ENCODE results near the gene DHODH. TPM values are rescaled to one million over a fixed set of nuclear protein-coding genes. Genes with fewer than 3 reads are reported as not detected.
"Not testable (repeated sequence)": the region's sequence is repeated elsewhere in the genome, so short reads cannot be mapped to it uniquely, and the experiment has no call there.

The DHODH gene
- total and polyA plus RNA-seq, 7 experiments from 2014 or later = 4.9 to 15.6 (median 13.5) TPM

DNA sequence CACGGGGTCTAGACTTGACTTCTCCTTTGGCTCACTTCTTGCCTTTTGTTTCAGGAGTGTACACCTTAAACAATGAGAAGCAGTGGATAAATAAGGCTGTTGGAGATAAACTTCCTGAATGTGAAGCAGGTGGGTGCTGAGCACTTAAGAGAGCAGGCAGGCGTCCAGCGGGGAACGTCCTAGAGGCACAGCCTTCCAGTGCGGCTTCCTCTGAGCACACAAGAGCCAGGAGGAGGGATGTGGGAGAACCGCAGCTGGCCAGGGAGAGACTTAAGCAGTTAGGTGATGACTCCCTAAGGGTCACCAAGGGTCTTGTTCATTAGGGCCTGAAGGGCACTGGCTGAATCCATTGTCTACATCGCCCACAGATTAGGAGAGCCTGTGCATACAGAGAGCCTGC lies 50.5 kb downstream of the DHODH start:
- POLR2A ChIA-PET; H3K27ac Mint-ChIP-seq; H3K27me3 Mint-ChIP-seq; H3K4me1 Mint-ChIP-seq; CTCF ChIA-PET; H3K4me3 ChIP-seq (ENCODE audit: low read length); H3K36me3 ChIP-seq (ENCODE audit: control insufficient read depth in 2 of 3, insufficient read depth in 3 of 3, low read length in 3 of 3); H3K4me3 Mint-ChIP-seq; H3K9me3 ChIP-seq (ENCODE audit: control insufficient read depth in 2 of 3, low read length in 3 of 3); ATAC-seq; H3K27me3 ChIP-seq (ENCODE audit: control insufficient read depth in 2 of 2, insufficient read depth in 2 of 2, low read length in 2 of 2); H3K27ac ChIP-seq (ENCODE audit: low read depth, low read length); DNase-seq; H3K4me1 ChIP-seq (ENCODE audit: control insufficient read depth in 2 of 2, insufficient read depth in 2 of 2, low read length in 2 of 2); H3K9me3 Mint-ChIP-seq; intact Hi-C loops (cut with micrococcal nuclease): not testable (repeated sequence)
- H3K36me3 Mint-ChIP-seq = peaks cover 0 to 26% (median 0%) of the 10 kb centered on the region in 5 donors

DNA sequence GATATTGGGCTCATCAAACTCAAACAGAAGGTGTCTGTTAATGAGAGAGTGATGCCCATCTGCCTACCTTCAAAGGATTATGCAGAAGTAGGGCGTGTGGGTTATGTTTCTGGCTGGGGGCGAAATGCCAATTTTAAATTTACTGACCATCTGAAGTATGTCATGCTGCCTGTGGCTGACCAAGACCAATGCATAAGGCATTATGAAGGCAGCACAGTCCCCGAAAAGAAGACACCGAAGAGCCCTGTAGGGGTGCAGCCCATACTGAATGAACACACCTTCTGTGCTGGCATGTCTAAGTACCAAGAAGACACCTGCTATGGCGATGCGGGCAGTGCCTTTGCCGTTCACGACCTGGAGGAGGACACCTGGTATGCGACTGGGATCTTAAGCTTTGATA lies 51.9 kb downstream of the DHODH start:
- ChIA-PET POLR2A (no interaction called here), CTCF (no interaction called here)
- Histone ChIP-seq H3K9me3 (ENCODE audit: control insufficient read depth in 2 of 3, low read length in 3 of 3) (no peaks in the 10 kb centered on the region), H3K4me3 (ENCODE audit: low read length) (no peak overlapping the region), H3K27me3 (ENCODE audit: control insufficient read depth in 2 of 2, insufficient read depth in 2 of 2, low read length in 2 of 2) (no peaks in the 10 kb centered on the region), H3K4me1 (ENCODE audit: control insufficient read depth in 2 of 2, insufficient read depth in 2 of 2, low read length in 2 of 2) (no peaks in the 10 kb centered on the region), H3K27ac (ENCODE audit: low read depth, low read length) (no peak overlapping the region), H3K36me3 (ENCODE audit: control insufficient read depth in 2 of 3, insufficient read depth in 3 of 3, low read length in 3 of 3) (no peaks in the 10 kb centered on the region)
- no peaks in the 10 kb centered on the region for H3K27me3 Mint-ChIP-seq
- no peaks in the 10 kb centered on the region for H3K9me3 Mint-ChIP-seq
- no peak overlapping the region for H3K27ac Mint-ChIP-seq
- no peaks in the 10 kb centered on the region for H3K4me1 Mint-ChIP-seq
- peaks cover 0 to 33% (median 0%) of the 10 kb centered on the region in 5 donors for H3K36me3 Mint-ChIP-seq
- intact Hi-C loops (cut with micrococcal nuclease) = no loop called here
- ATAC-seq = no peak
- no peak overlapping the region for H3K4me3 Mint-ChIP-seq
- no peak for DNase-seq

DNA sequence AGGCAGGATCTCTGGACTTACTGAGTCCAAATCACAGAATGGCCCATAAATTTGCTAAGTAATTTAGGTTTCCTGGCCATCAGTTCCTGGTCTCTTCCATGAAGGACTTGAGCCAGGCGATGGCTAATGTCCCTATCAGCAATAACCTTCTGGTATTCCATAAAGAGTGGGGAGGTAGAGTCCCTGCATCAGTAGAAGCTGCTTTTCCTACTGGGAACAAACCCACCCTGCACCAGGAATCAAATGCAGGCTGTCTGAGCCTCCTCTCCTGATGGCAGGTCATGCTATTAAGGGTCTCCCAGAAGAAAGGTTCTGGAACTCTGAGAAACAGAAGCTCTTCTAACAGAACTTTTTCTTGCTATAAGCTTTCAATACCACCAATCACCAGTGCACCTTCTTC lies 53.0 kb downstream of the DHODH start:
- Histone ChIP-seq H3K27ac (ENCODE audit: low read depth, low read length) (no peak overlapping the region), H3K27me3 (ENCODE audit: control insufficient read depth in 2 of 2, insufficient read depth in 2 of 2, low read length in 2 of 2) (no peaks in the 10 kb centered on the region), H3K4me1 (ENCODE audit: control insufficient read depth in 2 of 2, insufficient read depth in 2 of 2, low read length in 2 of 2) (no peaks in the 10 kb centered on the region), H3K4me3 (ENCODE audit: low read length) (no peak overlapping the region), H3K36me3 (ENCODE audit: control insufficient read depth in 2 of 3, insufficient read depth in 3 of 3, low read length in 3 of 3) (no peaks in the 10 kb centered on the region), H3K9me3 (ENCODE audit: control insufficient read depth in 2 of 3, low read length in 3 of 3) (no peaks in the 10 kb centered on the region)
- H3K27ac Mint-ChIP-seq = no peak overlapping the region
- DNase-seq = no peak
- no peaks in the 10 kb centered on the region for H3K9me3 Mint-ChIP-seq
- peaks cover 0 to 26% (median 0%) of the 10 kb centered on the region in 5 donors for H3K36me3 Mint-ChIP-seq
- H3K4me1 Mint-ChIP-seq = no peaks in the 10 kb centered on the region
- H3K27me3 Mint-ChIP-seq = no peaks in the 10 kb centered on the region
- ChIA-PET CTCF (no interaction called here), POLR2A (no interaction called here)
- intact Hi-C loops (cut with micrococcal nuclease) = no loop called here
- no peak for ATAC-seq
- no peak overlapping the region for H3K4me3 Mint-ChIP-seq

DNA sequence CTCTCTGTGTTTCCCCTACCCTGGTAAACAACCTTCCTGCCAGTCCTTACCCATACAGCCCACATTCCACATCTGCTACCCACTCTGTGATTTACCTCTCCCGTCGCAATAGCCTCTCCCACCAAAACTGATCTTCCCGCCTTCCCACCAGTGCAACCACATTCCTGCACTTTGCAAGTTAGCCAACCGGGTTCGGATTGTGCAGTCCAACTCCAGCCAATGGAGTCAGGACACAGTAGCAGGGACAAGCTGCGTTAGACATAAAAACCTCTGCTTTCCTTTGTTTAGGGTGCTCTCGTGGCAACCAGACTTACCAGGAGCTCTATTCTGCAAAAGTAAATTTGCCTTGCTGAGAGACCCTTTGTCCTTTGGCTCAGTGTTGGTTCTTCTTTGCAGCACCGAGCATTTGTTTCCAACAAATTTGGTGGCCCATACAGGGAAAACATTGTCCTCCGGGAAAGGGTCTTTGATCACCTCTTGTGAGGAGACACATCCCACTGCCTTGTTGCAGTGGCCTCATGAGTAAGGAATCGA lies 55.9 kb downstream of the DHODH start:
- Histone ChIP-seq H3K27me3 (ENCODE audit: control insufficient read depth in 2 of 2, insufficient read depth in 2 of 2, low read length in 2 of 2) (no peaks in the 10 kb centered on the region), H3K36me3 (ENCODE audit: control insufficient read depth in 2 of 3, insufficient read depth in 3 of 3, low read length in 3 of 3) (no peaks in the 10 kb centered on the region), H3K4me1 (ENCODE audit: control insufficient read depth in 2 of 2, insufficient read depth in 2 of 2, low read length in 2 of 2) (no peaks in the 10 kb centered on the region), H3K27ac (ENCODE audit: low read depth, low read length) (no peak overlapping the region), H3K4me3 (ENCODE audit: low read length) (no peak overlapping the region), H3K9me3 (ENCODE audit: control insufficient read depth in 2 of 3, low read length in 3 of 3) (no peaks in the 10 kb centered on the region)
- ChIA-PET POLR2A (no interaction called here), CTCF (no interaction called here)
- H3K9me3 Mint-ChIP-seq = no peaks in the 10 kb centered on the region
- no peak for DNase-seq
- no peak overlapping the region for H3K4me3 Mint-ChIP-seq
- no peaks in the 10 kb centered on the region for H3K27me3 Mint-ChIP-seq
- H3K36me3 Mint-ChIP-seq = peaks cover 0 to 22% (median 0%) of the 10 kb centered on the region in 5 donors
- ATAC-seq = no peak
- intact Hi-C loops (cut with micrococcal nuclease) = no loop called here
- no peak overlapping the region for H3K27ac Mint-ChIP-seq
- no peaks in the 10 kb centered on the region for H3K4me1 Mint-ChIP-seq

DNA sequence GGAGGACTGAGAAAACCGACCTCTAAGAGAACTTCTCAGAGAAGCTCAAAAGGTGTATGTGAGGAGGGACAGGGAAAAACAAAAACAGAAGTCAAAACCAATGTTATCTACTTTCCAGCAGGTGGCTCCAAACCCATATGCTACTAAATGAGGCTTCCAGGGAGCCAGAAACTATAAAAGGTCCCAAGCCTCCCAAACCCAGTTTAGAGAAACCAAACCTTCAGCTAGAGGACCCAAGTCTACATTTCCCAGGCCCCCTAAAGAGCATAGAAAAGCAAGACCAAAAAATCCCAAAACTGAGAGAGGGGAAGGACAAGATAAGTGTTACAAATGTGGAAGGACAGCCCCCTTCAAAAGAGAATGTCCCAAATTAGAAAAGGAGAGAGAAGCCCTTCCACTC lies 58.2 kb downstream of the DHODH start:
- Mint-ChIP-seq H3K27me3 (no peaks in the 10 kb centered on the region), H3K4me1 (no peaks in the 10 kb centered on the region), H3K4me3 (no peak overlapping the region), H3K27ac (no peak overlapping the region), H3K36me3 (peaks cover 0 to 29% (median 0%) of the 10 kb centered on the region in 5 donors), H3K9me3 (no peaks in the 10 kb centered on the region)
- H3K36me3 ChIP-seq (ENCODE audit: control insufficient read depth in 2 of 3, insufficient read depth in 3 of 3, low read length in 3 of 3) = no peaks in the 10 kb centered on the region
- H3K27ac ChIP-seq (ENCODE audit: low read depth, low read length) = no peak overlapping the region
- peak; percentile 38 for ATAC-seq
- intact Hi-C loops (cut with micrococcal nuclease) = loop anchor here (1.0 kb wide), 1 partner anchor 33 kb away; no protein-coding TSS in a partner anchor
- H3K27me3 ChIP-seq (ENCODE audit: control insufficient read depth in 2 of 2, insufficient read depth in 2 of 2, low read length in 2 of 2) = no peaks in the 10 kb centered on the region
- H3K9me3 ChIP-seq (ENCODE audit: control insufficient read depth in 2 of 3, low read length in 3 of 3) = no peaks in the 10 kb centered on the region
- H3K4me1 ChIP-seq (ENCODE audit: control insufficient read depth in 2 of 2, insufficient read depth in 2 of 2, low read length in 2 of 2) = no peaks in the 10 kb centered on the region
- CTCF ChIA-PET = interaction anchor here (0.9 to 1.2 kb wide), 2 partner anchors 20 to 29 kb away, joined by 3 read pairs; no protein-coding TSS in a partner anchor
- DNase-seq = peak in 6 of 9 donors; percentile 5 to 32 (median 16)
- POLR2A ChIA-PET = no interaction called here
- H3K4me3 ChIP-seq (ENCODE audit: low read length) = no peak overlapping the region

DNA sequence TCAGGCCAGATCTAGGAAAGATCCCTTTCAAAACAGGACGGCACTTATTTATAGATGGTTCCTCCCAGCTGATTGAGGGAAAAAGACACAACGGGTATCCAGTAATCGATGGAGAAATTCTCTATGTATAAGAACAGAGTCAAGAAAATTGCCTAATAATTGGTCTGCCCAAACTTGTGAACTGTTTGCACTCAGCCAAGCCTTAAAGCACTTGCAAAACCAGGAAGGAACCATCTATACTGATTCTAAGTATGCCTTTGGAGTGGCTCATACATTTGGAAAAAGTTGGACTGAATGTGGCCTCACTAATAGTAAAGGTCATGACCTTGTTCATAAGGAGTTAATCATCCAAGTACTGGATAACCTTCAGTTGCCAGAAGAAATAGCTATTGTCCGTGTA lies 60.4 kb downstream of the DHODH start:
- Histone ChIP-seq H3K27ac (ENCODE audit: low read depth, low read length) (no peak overlapping the region), H3K27me3 (ENCODE audit: control insufficient read depth in 2 of 2, insufficient read depth in 2 of 2, low read length in 2 of 2) (no peaks in the 10 kb centered on the region), H3K36me3 (ENCODE audit: control insufficient read depth in 2 of 3, insufficient read depth in 3 of 3, low read length in 3 of 3) (no peaks in the 10 kb centered on the region), H3K9me3 (ENCODE audit: control insufficient read depth in 2 of 3, low read length in 3 of 3) (no peaks in the 10 kb centered on the region), H3K4me3 (ENCODE audit: low read length) (no peak overlapping the region), H3K4me1 (ENCODE audit: control insufficient read depth in 2 of 2, insufficient read depth in 2 of 2, low read length in 2 of 2) (no peaks in the 10 kb centered on the region)
- H3K4me3 Mint-ChIP-seq = no peak overlapping the region
- DNase-seq (no peak), ATAC-seq (no peak)
- ChIA-PET POLR2A (no interaction called here), CTCF (no interaction called here)
- H3K9me3 Mint-ChIP-seq = no peaks in the 10 kb centered on the region
- intact Hi-C loops (cut with micrococcal nuclease) = no loop called here
- H3K27me3 Mint-ChIP-seq = no peaks in the 10 kb centered on the region
- no peak overlapping the region for H3K27ac Mint-ChIP-seq
- H3K4me1 Mint-ChIP-seq = no peaks in the 10 kb centered on the region
- peaks cover 0 to 17% (median 0%) of the 10 kb centered on the region in 5 donors for H3K36me3 Mint-ChIP-seq

DNA sequence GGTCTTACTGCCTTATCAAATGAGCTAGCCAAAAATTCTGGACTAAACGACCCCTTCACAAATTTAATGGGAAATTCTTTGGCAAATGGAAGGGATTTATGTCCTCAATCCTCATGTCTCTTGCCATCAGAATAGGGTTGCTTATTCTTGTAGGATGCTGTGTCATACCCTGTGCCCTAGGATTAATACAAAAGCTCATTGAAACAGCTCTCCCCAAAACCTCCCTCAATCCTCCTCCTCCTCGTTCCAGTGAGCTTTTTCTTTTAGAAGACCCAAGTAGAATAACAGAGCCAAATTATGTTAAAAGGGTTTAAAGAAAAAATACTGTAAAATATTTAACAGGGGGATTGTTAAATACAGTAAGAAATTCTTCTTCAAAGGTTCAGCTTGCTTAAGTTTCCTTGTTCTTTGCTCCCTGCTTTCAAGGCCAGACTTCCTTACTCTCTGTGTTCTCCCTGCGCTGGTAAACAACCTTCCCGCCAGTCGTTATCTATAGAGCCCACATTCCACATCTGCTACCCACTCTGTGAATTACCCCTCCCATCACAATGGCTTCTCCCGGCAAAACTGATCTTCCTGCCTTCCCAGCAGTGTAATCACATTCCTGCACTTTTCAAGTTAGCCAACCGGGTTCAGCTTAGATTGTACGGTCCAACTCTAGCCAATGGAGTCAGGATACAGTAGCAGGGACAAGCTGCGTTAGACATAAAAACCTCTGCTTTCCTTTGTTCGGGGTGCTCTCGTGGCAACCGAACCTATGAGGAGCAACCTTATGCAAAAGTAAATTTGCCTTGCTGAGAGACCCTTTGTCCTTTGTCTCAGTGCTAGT lies 64.2 kb downstream of the DHODH start:
- Histone ChIP-seq H3K4me3 (ENCODE audit: low read length) (no peak overlapping the region), H3K4me1 (ENCODE audit: control insufficient read depth in 2 of 2, insufficient read depth in 2 of 2, low read length in 2 of 2) (no peaks in the 10 kb centered on the region), H3K27ac (ENCODE audit: low read depth, low read length) (no peak overlapping the region), H3K36me3 (ENCODE audit: control insufficient read depth in 2 of 3, insufficient read depth in 3 of 3, low read length in 3 of 3) (no peaks in the 10 kb centered on the region), H3K9me3 (ENCODE audit: control insufficient read depth in 2 of 3, low read length in 3 of 3) (no peaks in the 10 kb centered on the region), H3K27me3 (ENCODE audit: control insufficient read depth in 2 of 2, insufficient read depth in 2 of 2, low read length in 2 of 2) (no peaks in the 10 kb centered on the region)
- no peaks in the 10 kb centered on the region for H3K27me3 Mint-ChIP-seq
- no peaks in the 10 kb centered on the region for H3K9me3 Mint-ChIP-seq
- H3K36me3 Mint-ChIP-seq = peaks cover 0 to 13% (median 0%) of the 10 kb centered on the region in 5 donors
- no peak overlapping the region for H3K4me3 Mint-ChIP-seq
- H3K4me1 Mint-ChIP-seq = peaks cover 0 to 2% (median 0%) of the 10 kb centered on the region in 7 donors
- H3K27ac Mint-ChIP-seq = no peak overlapping the region
- ChIA-PET CTCF (no interaction called here), POLR2A (no interaction called here)
- no peak for DNase-seq
- ATAC-seq = no peak
- intact Hi-C loops (cut with micrococcal nuclease) = no loop called here
